ENCODE data around the gene CCDC85B.

Gene CCDC85B

GRCh38 chr11:65857500-65857852 is 33.0 kb upstream of the CCDC85B start:
- in situ Hi-C loops (cut with MboI; ENCODE audit: low sequenced_read_pairs): no loop called here

GRCh38 chr11:65857853-65858680 is 32.4 kb upstream of the CCDC85B start, which contains the start of gene CFL1:
Gene CFL1 (minus strand): TSS chr11:65858180. CDS start chr11:65858099, 81 bp downstream.
- in situ Hi-C loops (cut with MboI; ENCODE audit: low sequenced_read_pairs): no loop called here

DNA sequence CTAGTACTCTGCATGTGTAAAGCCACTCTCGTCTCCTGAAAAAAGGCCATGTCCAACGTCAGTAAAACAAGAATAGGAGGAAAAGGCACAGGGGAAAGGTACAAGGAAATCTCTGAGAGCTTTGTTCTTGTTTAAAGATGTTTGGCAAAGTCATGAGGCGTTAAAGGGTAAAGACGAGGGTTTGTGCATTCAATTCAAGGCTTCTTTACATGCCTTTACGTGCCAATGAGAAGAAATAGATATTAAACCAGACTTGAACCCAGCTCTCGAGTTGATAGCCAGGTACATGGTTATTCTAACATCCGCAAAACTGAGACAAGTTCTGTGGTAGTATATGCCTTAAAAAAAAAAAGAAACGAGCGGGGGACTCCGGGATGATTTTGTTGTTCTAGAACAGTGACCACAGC is 31.8 kb upstream of the CCDC85B start:
- in situ Hi-C loops (cut with MboI; ENCODE audit: low sequenced_read_pairs): no loop called here

DNA sequence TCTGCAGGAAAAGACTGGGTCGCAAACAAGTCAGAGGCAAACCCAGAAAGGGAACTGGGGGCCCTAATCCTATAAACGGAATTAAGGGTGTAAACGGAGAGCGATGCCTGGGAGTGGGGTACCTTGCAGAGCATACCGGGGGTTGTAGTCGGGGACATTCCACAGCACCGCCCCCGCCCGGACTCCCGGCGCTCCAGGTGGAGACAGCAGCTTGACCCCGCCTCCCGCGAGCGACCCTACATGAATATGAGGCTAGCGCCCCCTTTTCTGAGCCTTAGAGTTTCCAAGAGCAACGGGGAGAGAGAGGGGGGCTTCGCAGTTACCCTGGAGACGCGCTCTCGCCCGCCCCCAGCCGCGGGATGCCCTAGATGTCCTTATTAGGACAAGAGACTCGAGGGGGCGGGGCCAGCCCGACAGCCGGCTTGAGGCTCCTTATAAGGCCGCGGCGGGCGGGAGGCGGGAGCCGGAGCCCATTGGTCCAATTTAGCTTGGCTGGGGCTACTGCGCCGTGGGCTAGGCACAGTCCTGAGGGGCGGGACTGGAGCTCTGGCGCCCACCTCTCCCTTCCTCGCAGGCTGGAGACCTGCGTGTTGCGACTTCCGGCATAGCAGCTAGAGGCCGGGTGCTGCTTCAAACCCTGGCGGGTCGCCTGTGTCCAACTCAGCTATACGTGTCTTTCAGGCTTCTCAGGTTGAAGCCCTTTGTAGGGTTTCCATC is 31.2 kb upstream of the CCDC85B start:
- in situ Hi-C loops (cut with MboI; ENCODE audit: low sequenced_read_pairs): no loop called here

DNA sequence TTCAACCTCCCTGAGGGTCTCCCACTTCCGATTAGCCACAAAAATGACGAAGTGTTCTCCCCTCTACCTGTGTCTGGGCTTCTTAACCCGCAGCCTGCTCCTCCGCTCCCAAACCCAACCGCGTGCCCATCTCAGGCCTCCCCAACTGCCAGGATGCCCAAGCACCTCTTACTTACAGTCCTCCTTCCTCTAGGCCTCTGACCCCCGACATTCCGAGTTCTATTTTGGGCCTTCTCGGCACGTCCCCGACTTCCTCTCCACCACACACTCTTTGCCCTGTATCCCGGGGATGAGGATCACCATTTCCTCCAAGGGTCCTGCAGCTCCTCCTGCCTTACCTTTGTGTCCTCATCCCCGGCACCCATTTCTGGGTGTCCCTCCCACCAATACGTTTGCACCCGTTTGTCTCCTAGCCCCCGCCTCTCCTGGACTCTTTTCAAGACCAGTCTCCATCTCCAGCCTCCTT is 30.6 kb upstream of the CCDC85B start:
- in situ Hi-C loops (cut with MboI; ENCODE audit: low sequenced_read_pairs): no loop called here

DNA sequence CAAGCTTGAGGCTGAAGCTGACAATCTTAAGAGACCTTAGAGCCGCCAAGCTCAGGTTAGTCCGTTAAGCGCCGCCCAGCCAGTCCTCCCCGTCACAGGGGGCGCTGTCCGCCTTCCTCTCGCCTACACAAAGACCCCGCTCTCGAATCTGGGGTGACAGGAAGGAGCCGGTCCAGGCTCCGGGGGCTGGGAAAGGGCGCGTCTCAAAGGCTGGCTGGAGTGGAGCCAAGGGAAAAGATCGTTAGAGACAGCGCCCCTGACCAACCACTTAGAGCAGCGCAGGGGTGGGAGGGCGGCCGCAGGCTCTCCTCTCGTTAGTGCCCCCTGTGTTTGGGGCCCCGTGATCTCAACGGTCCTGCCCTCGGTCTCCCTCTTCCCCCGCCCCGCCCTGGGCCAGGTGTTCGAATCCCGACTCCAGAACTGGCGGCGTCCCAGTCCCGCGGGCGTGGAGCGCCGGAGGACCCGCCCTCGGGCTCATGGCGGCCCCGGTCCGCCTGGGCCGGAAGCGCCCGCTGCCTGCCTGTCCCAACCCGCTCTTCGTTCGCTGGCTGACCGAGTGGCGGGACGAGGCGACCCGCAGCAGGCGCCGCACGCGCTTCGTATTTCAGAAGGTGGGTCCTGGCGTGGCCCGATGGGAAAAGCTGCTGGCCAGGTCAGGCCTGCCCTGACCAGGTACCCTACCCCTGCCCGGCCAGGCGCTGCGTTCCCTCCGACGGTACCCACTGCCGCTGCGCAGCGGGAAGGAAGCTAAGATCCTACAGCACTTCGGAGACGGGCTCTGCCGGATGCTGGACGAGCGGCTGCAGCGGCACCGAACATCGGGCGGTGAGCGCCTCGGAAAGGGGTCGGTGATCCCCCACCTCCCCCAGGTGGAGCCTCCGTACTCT is 30.0 kb upstream of the CCDC85B start, which contains the start of gene MUS81:
Gene MUS81 (plus strand): TSS at position 156 of the 887 bp plus-strand sequence. CDS start 321 bp downstream, at position 477.
- in situ Hi-C loops (cut with MboI; ENCODE audit: low sequenced_read_pairs): no loop called here

DNA sequence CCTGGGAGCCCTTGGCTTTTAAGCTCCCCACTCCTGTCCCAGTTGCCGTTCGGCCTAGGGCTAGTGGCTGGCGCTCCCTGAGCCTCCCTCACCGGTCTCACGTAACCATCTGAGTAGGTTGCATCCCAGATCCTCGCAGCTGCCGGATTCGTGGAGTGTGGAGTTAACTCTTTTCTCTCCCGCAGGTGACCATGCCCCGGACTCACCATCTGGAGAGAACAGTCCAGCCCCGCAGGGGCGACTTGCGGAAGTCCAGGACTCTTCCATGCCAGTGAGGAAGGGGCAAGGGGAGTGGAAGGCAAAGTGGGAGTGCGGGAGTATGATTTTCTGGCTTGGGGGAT is 29.3 kb upstream of the CCDC85B start:
- in situ Hi-C loops (cut with MboI; ENCODE audit: low sequenced_read_pairs): no loop called here

DNA sequence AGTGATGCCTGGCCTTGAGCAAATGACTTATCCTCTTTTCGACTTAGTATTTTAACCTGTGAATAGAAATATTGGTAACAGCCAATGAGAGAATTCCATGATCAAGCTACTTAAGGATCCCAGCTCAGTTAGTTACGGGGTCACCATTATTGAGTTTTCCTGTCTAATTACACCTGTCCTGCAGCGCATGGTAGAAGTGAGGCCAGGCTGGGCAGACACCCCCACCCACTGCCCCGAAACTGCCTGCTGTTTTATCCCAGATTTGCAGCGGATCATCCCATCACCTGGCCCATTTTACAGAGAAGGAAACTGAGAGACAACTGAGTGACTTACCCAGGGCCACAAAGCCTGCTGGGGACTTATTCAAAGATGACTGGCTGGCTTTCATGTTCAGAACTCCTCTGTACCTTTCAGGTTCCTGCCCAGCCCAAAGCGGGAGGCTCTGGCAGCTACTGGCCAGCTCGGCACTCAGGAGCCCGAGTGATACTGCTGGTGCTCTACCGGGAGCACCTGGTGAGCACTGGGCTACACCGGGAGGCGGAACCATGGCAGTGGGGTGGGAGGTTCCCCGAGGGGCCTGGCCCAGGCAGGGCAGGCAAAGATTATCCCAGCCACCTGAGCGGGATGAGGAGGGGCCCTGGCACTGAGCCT is 28.8 kb upstream of the CCDC85B start:
- in situ Hi-C loops (cut with MboI; ENCODE audit: low sequenced_read_pairs): no loop called here

GRCh38 chr11:65862191-65862735 is 28.2 kb upstream of the CCDC85B start:
- in situ Hi-C loops (cut with MboI; ENCODE audit: low sequenced_read_pairs): no loop called here

- in situ Hi-C loops (cut with MboI; ENCODE audit: low sequenced_read_pairs): no loop called here
Observed at GRCh38 chr11:65862941-65863888, 27.3 kb upstream of the CCDC85B start.

DNA sequence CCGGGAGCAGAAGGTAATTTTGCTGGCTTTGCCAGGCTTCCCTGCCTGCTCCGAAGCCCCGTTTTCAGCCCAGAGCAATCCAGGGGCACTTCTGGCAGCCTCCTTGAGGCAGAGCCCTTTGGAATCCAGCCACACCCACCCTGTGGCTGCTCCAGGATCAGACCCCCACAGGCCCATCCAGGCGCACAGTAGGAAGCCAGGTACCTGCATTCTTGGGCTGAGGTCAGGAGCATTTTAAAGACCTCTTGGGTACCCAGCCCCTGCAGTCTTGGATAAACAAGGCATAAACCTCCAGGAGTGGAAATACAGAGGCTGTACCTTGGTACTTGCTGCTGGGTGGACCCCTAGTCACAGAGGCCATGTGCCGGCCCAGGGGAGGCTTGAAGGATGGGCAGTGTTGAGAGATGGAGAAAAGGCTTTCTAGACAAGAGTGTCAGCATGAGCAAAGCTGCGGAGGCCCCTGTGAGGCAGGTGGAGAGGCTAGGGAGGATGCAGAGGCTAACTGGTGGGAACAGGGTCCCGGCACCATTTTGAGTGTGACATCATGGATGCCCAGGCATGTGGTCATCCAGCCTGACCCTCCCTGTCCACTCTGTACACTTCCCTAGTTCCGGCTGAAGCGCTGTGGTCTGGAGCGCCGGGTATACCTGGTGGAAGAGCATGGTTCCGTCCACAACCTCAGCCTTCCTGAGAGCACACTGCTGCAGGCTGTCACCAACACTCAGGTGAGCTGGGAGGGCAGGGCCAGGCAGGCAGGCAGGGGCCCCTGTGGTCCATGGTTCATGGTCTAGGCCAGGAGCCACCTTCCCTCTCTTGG is 26.4 kb upstream of the CCDC85B start:
- in situ Hi-C loops (cut with MboI; ENCODE audit: low sequenced_read_pairs): no loop called here

- in situ Hi-C loops (cut with MboI; ENCODE audit: low sequenced_read_pairs): no loop called here
Observed at GRCh38 chr11:65864706-65865471, 25.6 kb upstream of the CCDC85B start.

DNA sequence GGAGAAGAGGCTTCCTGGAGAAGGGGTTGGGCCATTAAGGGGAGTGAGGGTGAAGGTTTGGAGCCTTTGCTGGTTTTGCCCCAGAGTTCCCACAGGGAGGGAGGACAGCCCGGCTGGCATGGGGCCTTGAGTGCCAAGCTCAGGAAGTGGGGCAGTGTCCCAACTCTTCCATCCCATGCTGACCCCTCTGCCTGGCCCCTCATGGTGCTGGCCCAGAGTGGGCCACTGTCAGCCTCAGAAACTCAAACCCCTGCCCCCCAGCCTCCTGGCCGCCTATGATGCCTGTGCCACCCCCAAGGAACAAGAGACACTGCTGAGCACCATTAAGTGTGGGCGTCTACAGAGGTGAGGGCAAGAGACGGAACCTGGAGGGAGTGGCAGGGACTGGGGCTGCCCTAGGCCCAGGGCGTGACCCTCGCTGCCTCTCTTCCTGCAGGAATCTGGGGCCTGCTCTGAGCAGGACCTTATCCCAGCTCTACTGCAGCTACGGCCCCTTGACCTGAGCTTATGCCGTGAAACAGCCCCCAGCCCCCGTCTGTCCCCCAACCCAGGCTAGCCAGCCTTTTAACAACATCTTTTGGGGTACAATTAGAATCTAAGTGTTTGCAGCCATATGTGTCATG is 24.8 kb upstream of the CCDC85B start:
- in situ Hi-C loops (cut with MboI; ENCODE audit: low sequenced_read_pairs): no loop called here

DNA sequence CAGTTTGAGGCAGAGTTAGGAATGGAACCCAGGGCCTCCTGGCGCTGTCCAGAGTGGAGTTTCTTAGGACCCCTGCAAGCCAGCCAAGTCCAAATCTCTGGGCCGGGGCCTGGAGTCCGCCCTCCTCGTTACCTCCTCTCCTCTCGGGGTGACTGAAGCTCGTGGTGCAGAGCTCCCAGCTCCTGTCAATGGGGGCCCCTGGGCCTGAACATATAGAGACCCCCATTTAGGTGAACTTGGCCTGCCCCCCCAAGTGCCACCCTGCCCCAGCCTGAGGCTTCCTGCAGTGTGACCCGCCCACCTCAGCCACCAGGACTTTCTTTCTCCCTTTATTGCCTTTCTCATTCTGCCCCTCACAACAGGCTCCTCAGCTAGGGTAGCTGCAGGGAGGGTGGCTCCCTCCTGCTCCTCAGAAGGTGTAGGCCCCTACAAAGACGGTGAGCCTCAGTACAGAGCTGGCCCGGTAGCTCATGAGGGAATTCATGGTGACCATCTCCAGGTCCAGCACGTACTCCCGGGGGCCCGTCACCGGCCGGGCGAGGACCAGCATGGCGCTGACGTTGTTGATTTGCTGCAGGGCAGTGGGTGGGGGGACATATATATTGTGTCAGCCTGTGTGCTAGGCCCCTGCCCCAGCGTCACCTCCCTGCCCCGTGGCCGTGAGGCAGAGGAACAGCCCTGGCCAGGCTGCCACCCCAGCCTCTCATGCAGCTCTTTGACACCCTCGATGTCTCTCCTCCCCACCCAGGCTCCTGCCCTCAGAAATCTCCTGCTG is 23.8 kb upstream of the CCDC85B start:
- in situ Hi-C loops (cut with MboI; ENCODE audit: low sequenced_read_pairs): no loop called here

- in situ Hi-C loops (cut with MboI; ENCODE audit: low sequenced_read_pairs): no loop called here
Observed at GRCh38 chr11:65867284-65868071, 23.0 kb upstream of the CCDC85B start.
